Hepatocyte (in vitro differentiated cells): ENCODE data around the gene AMPD3. TPM values are rescaled to one million over a fixed set of nuclear protein-coding genes. Genes with fewer than 3 reads are reported as not detected.
A peak's percentile ranks its signal among the peaks of the same experiment; 100 is the strongest.

Experiments used
- DNase-seq: peaks from one replicate; pipeline ENCODE4 v3.0.0-alpha.2; 2016; ENCODE audit warnings: low spot score
- H2AFZ ChIP-seq: fragments of 200-600 bp; sonication (generic); 2 replicates; pipeline ENCODE4 v1.6.0; 2016; ENCODE audit warnings: antibody characterized with exemption, mild to moderate bottlenecking
- H3K27ac ChIP-seq: fragments of 200-600 bp; sonication (generic); 2 replicates; pipeline ENCODE4 v1.5.1; 2016; ENCODE audit warnings: mild to moderate bottlenecking
- H3K27me3 ChIP-seq: fragments of 200-600 bp; sonication (generic); 2 replicates; pipeline ENCODE4 v1.6.1; 2016
- H3K36me3 ChIP-seq: fragments of 200-600 bp; sonication (generic); replicated peaks from 2 replicates; pipeline ENCODE4 v1.5.1; 2016; ENCODE audit warnings: low read depth; ENCODE audit not compliant: insufficient read depth
- H3K4me1 ChIP-seq: fragments of 200-600 bp; sonication (generic); 2 replicates; pipeline ENCODE4 v1.5.1; 2016; ENCODE audit warnings: mild to moderate bottlenecking, moderate library complexity; ENCODE audit not compliant: insufficient read depth
- H3K4me2 ChIP-seq: fragments of 200-600 bp; sonication (generic); 2 replicates; pipeline ENCODE4 v1.6.0; 2016
- H3K4me3 ChIP-seq: fragments of 200-600 bp; sonication (generic); 2 replicates; pipeline ENCODE4 v1.5.1; 2016; ENCODE audit warnings: mild to moderate bottlenecking
- H3K79me2 ChIP-seq: fragments of 200-600 bp; sonication (generic); 2 replicates; pipeline ENCODE4 v1.6.0; 2017; ENCODE audit warnings: mild to moderate bottlenecking
- H3K9me2 ChIP-seq: fragments of 200-600 bp; sonication (generic); replicated peaks from 2 replicates; pipeline ENCODE4 v1.6.0; 2017; ENCODE audit warnings: mild to moderate bottlenecking; ENCODE audit not compliant: insufficient read depth
- H3K9me3 ChIP-seq: fragments of 200-600 bp; sonication (generic); 2 replicates; pipeline ENCODE4 v1.5.1; 2016; ENCODE audit warnings: low read depth, mild to moderate bottlenecking
- H4K20me1 ChIP-seq: fragments of 200-600 bp; sonication (generic); 2 replicates; pipeline ENCODE4 v1.6.0; 2016; ENCODE audit warnings: mild to moderate bottlenecking; ENCODE audit not compliant: insufficient read depth, poor library complexity, severe bottlenecking
- CTCF ChIP-seq: fragments of 200-600 bp; sonication (generic); IDR thresholded peaks from 2 replicates; pipeline ENCODE4 v1.5.1; 2016; ENCODE audit warnings: antibody characterized with exemption, mild to moderate bottlenecking; ENCODE audit not compliant: poor library complexity
- EZH2 ChIP-seq: fragments of 200-600 bp; sonication (generic); IDR thresholded peaks from 2 replicates; pipeline ENCODE4 v1.6.1; 2016; ENCODE audit warnings: antibody characterized with exemption, mild to moderate bottlenecking, borderline replicate concordance
- EZH2phosphoT487 ChIP-seq: fragments of 200-600 bp; sonication (generic); IDR thresholded peaks from one replicate; pipeline ENCODE4 v1.6.1; 2018; ENCODE audit warnings: antibody characterized with exemption, mild to moderate bottlenecking, low read depth, moderate library complexity; ENCODE audit not compliant: unreplicated experiment, severe bottlenecking
- WGBS: methylation state at CpG from one replicate; pipeline ENCODE4 v1.1.6; 2016; ENCODE audit warnings: low lambda C conversion rate; ENCODE audit errors: missing lambda C conversion rate; 5-methylcytosine and 5-hydroxymethylcytosine counted together
- polyA plus RNA-seq: library from polyadenylated mRNA; unstranded; fragments of >200 nt; fragmentation: Nextera tagmentation; extraction: Ambion mirVana; gene quantifications from 2 replicates; pipeline ENCODE4 v1.2.1, GENCODE V29; 2016
- total RNA-seq: library from RNA; depleted of rRNA; stranded (reverse); fragments of >200 nt; gene quantifications from 2 replicates; pipeline ENCODE4 v1.2.3, GENCODE V29; 2014

The AMPD3 gene
- total and polyA plus RNA-seq, 2 experiments from 2014 or later, result 1.8 to 4.1 TPM

- H3K4me3 ChIP-seq, result no peak overlapping the region
- WGBS, result 85% methylated on average over 2 of the region's 2 CpGs
- H3K27me3 ChIP-seq, result no peaks in the 10 kb centered on the region
- H2AFZ ChIP-seq, result no peak overlapping the region
- H3K9me2 ChIP-seq, result no peaks in the 10 kb centered on the region
- H3K27ac ChIP-seq, result no peak overlapping the region
- no peaks in the 10 kb centered on the region for H4K20me1 ChIP-seq
- DNase-seq, result no peak
- H3K4me2 ChIP-seq, result no peak overlapping the region
- no peaks in the 10 kb centered on the region for H3K9me3 ChIP-seq
- H3K79me2 ChIP-seq, result no peaks in the 10 kb centered on the region
- no peaks in the 10 kb centered on the region for H3K36me3 ChIP-seq
- peaks cover 8% of the 10 kb centered on the region for H3K4me1 ChIP-seq
- TF ChIP-seq EZH2phosphoT487 (no peak), EZH2 (no peak), CTCF (no peak)
These were observed 44.2 kb upstream of the AMPD3 start for GRCh38 chr11:10410844-10411200.

- Histone ChIP-seq H3K4me1 (no peaks in the 10 kb centered on the region), H3K9me2 (no peaks in the 10 kb centered on the region), H4K20me1 (no peaks in the 10 kb centered on the region), H3K27me3 (no peaks in the 10 kb centered on the region), H3K9me3 (no peaks in the 10 kb centered on the region), H3K36me3 (no peaks in the 10 kb centered on the region), H3K4me2 (no peak overlapping the region), H3K4me3 (no peak overlapping the region), H3K27ac (no peak overlapping the region), H3K79me2 (no peaks in the 10 kb centered on the region), H2AFZ (no peak overlapping the region)
- no peak for DNase-seq
- TF ChIP-seq CTCF (no peak), EZH2phosphoT487 (no peak), EZH2 (no peak)
- WGBS, result 93% methylated on average over 3 of the region's 3 CpGs
These were observed 42.8 kb upstream of the AMPD3 start for GRCh38 chr11:10412266-10412665.

- no peaks in the 10 kb centered on the region for H3K36me3 ChIP-seq
- no peaks in the 10 kb centered on the region for H3K79me2 ChIP-seq
- 66% methylated on average over 6 of the region's 6 CpGs for WGBS
- TF ChIP-seq EZH2, result no peak
- TF ChIP-seq CTCF, result peak; percentile 18
- DNase-seq, result no peak
- H3K9me2 ChIP-seq, result no peaks in the 10 kb centered on the region
- H2AFZ ChIP-seq, result no peak overlapping the region
- H3K4me1 ChIP-seq, result no peaks in the 10 kb centered on the region
- no peak overlapping the region for H3K4me2 ChIP-seq
- H3K27ac ChIP-seq, result no peak overlapping the region
- H3K27me3 ChIP-seq, result no peaks in the 10 kb centered on the region
- H3K4me3 ChIP-seq, result no peak overlapping the region
- H4K20me1 ChIP-seq, result no peaks in the 10 kb centered on the region
- no peaks in the 10 kb centered on the region for H3K9me3 ChIP-seq
These were observed 41.8 kb upstream of the AMPD3 start for GRCh38 chr11:10413268-10413667.

GRCh38 chr11:10414181-10414580 lies 40.9 kb upstream of the AMPD3 start:
- no peaks in the 10 kb centered on the region for H3K36me3 ChIP-seq
- H3K9me2 ChIP-seq, result no peaks in the 10 kb centered on the region
- H3K79me2 ChIP-seq, result no peaks in the 10 kb centered on the region
- no peaks in the 10 kb centered on the region for H3K27me3 ChIP-seq
- no peaks in the 10 kb centered on the region for H4K20me1 ChIP-seq
- no peak for TF ChIP-seq EZH2
- no peak overlapping the region for H3K27ac ChIP-seq
- no peak overlapping the region for H2AFZ ChIP-seq
- no peak for DNase-seq
- no peak overlapping the region for H3K4me2 ChIP-seq
- no peaks in the 10 kb centered on the region for H3K4me1 ChIP-seq
- H3K4me3 ChIP-seq, result no peak overlapping the region
- 78% methylated on average over 8 of the region's 8 CpGs for WGBS
- H3K9me3 ChIP-seq, result no peaks in the 10 kb centered on the region
